ENCODE measurements around the gene KCNQ1. TPM values are rescaled to one million over a fixed set of nuclear protein-coding genes. Genes with fewer than 3 reads are reported as not detected.

Gene KCNQ1
- total and polyA plus RNA-seq, 2 donors (not counting 1 experiment from before 2014, with no cell fraction given) = 21.5 to 28.8 TPM

- Histone ChIP-seq H3K36me3 (replicated peaks in 1 of 2; ENCODE audit: control extremely low read depth in 1 of 2, control insufficient read depth in 1 of 2, extremely low read depth in 1 of 2, insufficient read depth in 2 of 2, low read length in 1 of 2) (peaks cover 0 to 2% of the 10 kb centered on the region in 2 experiments), H3K27ac (ENCODE audit: low read length in 2 of 2) (no peak overlapping the region), H3K79me2 (ENCODE audit: control insufficient read depth, insufficient read depth, low read length) (peaks cover 31% of the 10 kb centered on the region), H3K9ac (ENCODE audit: low read length) (no peak overlapping the region), H3K4me2 (replicated peaks; ENCODE audit: low read depth, low read length, poor library complexity, severe bottlenecking) (no peak overlapping the region), H4K20me1 (ENCODE audit: control insufficient read depth, insufficient read depth, low read length, poor library complexity, severe bottlenecking) (peaks cover 47% of the 10 kb centered on the region), H2AFZ (ENCODE audit: insufficient read depth, low read depth, low read length, poor library complexity, severe bottlenecking) (no peak overlapping the region), H3K4me1 (ENCODE audit: control insufficient read depth in 2 of 2, insufficient read depth in 2 of 2, low read length in 2 of 2) (no peaks in the 10 kb centered on the region), H3K4me3 (ENCODE audit: control extremely low read depth in 1 of 5, extremely low read depth in 1 of 5, insufficient read depth in 1 of 5, low read depth in 2 of 5, low read length in 4 of 5) (no peak overlapping the region), H3K27me3 (replicated peaks in 1 of 4; ENCODE audit: control extremely low read depth in 1 of 4, control insufficient read depth in 3 of 4, insufficient read depth in 4 of 4, low read length in 3 of 4) (no peaks in the 10 kb centered on the region), H3K9me3 (ENCODE audit: control extremely low read depth in 1 of 3, control insufficient read depth in 2 of 3, insufficient read depth in 1 of 3, low read length in 2 of 3) (peaks cover 1 to 22% (median 15%) of the 10 kb centered on the region in 3 donors)
- TF ChIP-seq, protein P1, sequence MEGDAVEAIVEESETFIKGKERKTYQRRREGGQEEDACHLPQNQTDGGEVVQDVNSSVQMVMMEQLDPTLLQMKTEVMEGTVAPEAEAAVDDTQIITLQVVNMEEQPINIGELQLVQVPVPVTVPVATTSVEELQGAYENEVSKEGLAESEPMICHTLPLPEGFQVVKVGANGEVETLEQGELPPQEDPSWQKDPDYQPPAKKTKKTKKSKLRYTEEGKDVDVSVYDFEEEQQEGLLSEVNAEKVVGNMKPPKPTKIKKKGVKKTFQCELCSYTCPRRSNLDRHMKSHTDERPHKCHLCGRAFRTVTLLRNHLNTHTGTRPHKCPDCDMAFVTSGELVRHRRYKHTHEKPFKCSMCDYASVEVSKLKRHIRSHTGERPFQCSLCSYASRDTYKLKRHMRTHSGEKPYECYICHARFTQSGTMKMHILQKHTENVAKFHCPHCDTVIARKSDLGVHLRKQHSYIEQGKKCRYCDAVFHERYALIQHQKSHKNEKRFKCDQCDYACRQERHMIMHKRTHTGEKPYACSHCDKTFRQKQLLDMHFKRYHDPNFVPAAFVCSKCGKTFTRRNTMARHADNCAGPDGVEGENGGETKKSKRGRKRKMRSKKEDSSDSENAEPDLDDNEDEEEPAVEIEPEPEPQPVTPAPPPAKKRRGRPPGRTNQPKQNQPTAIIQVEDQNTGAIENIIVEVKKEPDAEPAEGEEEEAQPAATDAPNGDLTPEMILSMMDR (IDR thresholded peaks at IDR 0.05) = no peak
- TF ChIP-seq EZH2 (IDR thresholded peaks at IDR 0.05; ENCODE audit: borderline replicate concordance, insufficient read depth, low read depth, low read length, poor library complexity, severe bottlenecking) = no peak
- ChIA-PET CTCF (no interaction called here), POLR2A (no interaction called here)
- peaks cover 7% of the 10 kb centered on the region for H3K4me1 Mint-ChIP-seq
- DNase-seq = no peak
- H3K27ac Mint-ChIP-seq = no peak overlapping the region
- ATAC-seq (ENCODE audit: low read depth) = no peak
- H3K27me3 Mint-ChIP-seq = no peaks in the 10 kb centered on the region
- peaks cover 6% of the 10 kb centered on the region for H3K9me3 Mint-ChIP-seq (ENCODE audit: insufficient read depth)
- WGBS (ENCODE audit: insufficient coverage) = 65% methylated on average over 13 of the region's 17 CpGs
- no peak overlapping the region for H3K4me3 Mint-ChIP-seq
- intact Hi-C loops (cut with micrococcal nuclease) = no loop called here
Measured at GRCh38 chr11:2475136-2475918, 30.5 kb downstream of the KCNQ1 start.

- intact Hi-C loops (cut with micrococcal nuclease) = no loop called here
- H3K9me3 ChIP-seq (ENCODE audit: control extremely low read depth in 1 of 3, control insufficient read depth in 2 of 3, insufficient read depth in 1 of 3, low read length in 2 of 3) = peaks cover 1 to 25% (median 15%) of the 10 kb centered on the region in 3 donors
- no peak overlapping the region for H3K4me2 ChIP-seq (replicated peaks; ENCODE audit: low read depth, low read length, poor library complexity, severe bottlenecking)
- Mint-ChIP-seq H3K4me3 (no peak overlapping the region), H3K27me3 (no peaks in the 10 kb centered on the region), H3K9me3 (ENCODE audit: insufficient read depth) (peaks cover 6% of the 10 kb centered on the region), H3K4me1 (peaks cover 22% of the 10 kb centered on the region), H3K27ac (no peak overlapping the region)
- ChIA-PET CTCF (interaction anchor here (1.3 kb wide), 1 partner anchor 26 kb away, joined by 3 read pairs; no protein-coding TSS in a partner anchor), POLR2A (no interaction called here)
- H4K20me1 ChIP-seq (ENCODE audit: control insufficient read depth, insufficient read depth, low read length, poor library complexity, severe bottlenecking) = peaks cover 40% of the 10 kb centered on the region
- no peak overlapping the region for H3K27ac ChIP-seq (ENCODE audit: low read length in 2 of 2)
- TF ChIP-seq EZH2 (IDR thresholded peaks at IDR 0.05; ENCODE audit: borderline replicate concordance, insufficient read depth, low read depth, low read length, poor library complexity, severe bottlenecking) = no peak
- TF ChIP-seq, protein P1 (IDR thresholded peaks at IDR 0.05) = no peak
- no peaks in the 10 kb centered on the region for H3K27me3 ChIP-seq (replicated peaks in 1 of 4; ENCODE audit: control extremely low read depth in 1 of 4, control insufficient read depth in 3 of 4, insufficient read depth in 4 of 4, low read length in 3 of 4)
- WGBS (ENCODE audit: insufficient coverage) = 100% methylated on average over 1 of the region's 3 CpGs
- H3K79me2 ChIP-seq (ENCODE audit: control insufficient read depth, insufficient read depth, low read length) = peaks cover 17% of the 10 kb centered on the region
- ATAC-seq (ENCODE audit: low read depth) (no peak), DNase-seq (no peak)
- H3K36me3 ChIP-seq (replicated peaks in 1 of 2; ENCODE audit: control extremely low read depth in 1 of 2, control insufficient read depth in 1 of 2, extremely low read depth in 1 of 2, insufficient read depth in 2 of 2, low read length in 1 of 2) = peaks cover 0 to 2% of the 10 kb centered on the region in 2 experiments
- H3K4me1 ChIP-seq (ENCODE audit: control insufficient read depth in 2 of 2, insufficient read depth in 2 of 2, low read length in 2 of 2) = peaks cover 12% of the 10 kb centered on the region in 2 donors
- H2AFZ ChIP-seq (ENCODE audit: insufficient read depth, low read depth, low read length, poor library complexity, severe bottlenecking) = no peak overlapping the region
- H3K4me3 ChIP-seq (ENCODE audit: control extremely low read depth in 1 of 5, extremely low read depth in 1 of 5, insufficient read depth in 1 of 5, low read depth in 2 of 5, low read length in 4 of 5) = no peak overlapping the region
- H3K9ac ChIP-seq (ENCODE audit: low read length) = no peak overlapping the region
Measured at GRCh38 chr11:2477254-2477653, 32.4 kb downstream of the KCNQ1 start.

Data from B cell (primary cell).